Jurkat, Clone E6-1 (cell line): ENCODE data around the gene DAZAP1.

Source experiments
- DNase-seq: peaks from one replicate; pipeline ENCODE4 v3.0.0-alpha.2; 2011; ENCODE audit warnings: low read depth, low spot score
- H3K4me3 ChIP-seq: 2 replicates; pipeline ENCODE4 v1.5.1; 2011; ENCODE audit warnings: mild to moderate bottlenecking, low read length, control low read depth, moderate library complexity

The DAZAP1 gene

GRCh38 chr19:1421218-1421957 is 14.0 kb downstream of the DAZAP1 start:
- H3K4me3 ChIP-seq: no peak overlapping the region
- DNase-seq: no peak

- no peak for DNase-seq
- H3K4me3 ChIP-seq: no peak overlapping the region
Measured at GRCh38 chr19:1421958-1422305, 14.5 kb downstream of the DAZAP1 start.

GRCh38 chr19:1422360-1422759 is 15.0 kb downstream of the DAZAP1 start:
- no peak for DNase-seq
- no peak overlapping the region for H3K4me3 ChIP-seq

GRCh38 chr19:1422943-1423342 is 15.6 kb downstream of the DAZAP1 start:
- no peak for DNase-seq
- H3K4me3 ChIP-seq: no peak overlapping the region

GRCh38 chr19:1423436-1424191 is 16.2 kb downstream of the DAZAP1 start:
- DNase-seq: no peak
- H3K4me3 ChIP-seq: no peak overlapping the region

GRCh38 chr19:1424192-1424955 is 17.0 kb downstream of the DAZAP1 start:
- DNase-seq: no peak
- H3K4me3 ChIP-seq: no peak overlapping the region

- no peak overlapping the region for H3K4me3 ChIP-seq
- DNase-seq: no peak
Measured at GRCh38 chr19:1425102-1425837, 17.9 kb downstream of the DAZAP1 start.

- DNase-seq: no peak
Measured at GRCh38 chr19:1425902-1426301, 18.5 kb downstream of the DAZAP1 start.

GRCh38 chr19:1426736-1427135 is 19.4 kb downstream of the DAZAP1 start:
- no peak for DNase-seq

More at GRCh38 chr19:1425902-1426301, 18.5 kb downstream of the DAZAP1 start:
- H3K4me3 ChIP-seq: no peak overlapping the region

GRCh38 chr19:1427221-1427920 is 20.0 kb downstream of the DAZAP1 start:
- DNase-seq: no peak
- no peak overlapping the region for H3K4me3 ChIP-seq

More at GRCh38 chr19:1426736-1427135, 19.4 kb downstream of the DAZAP1 start:
- H3K4me3 ChIP-seq: no peak overlapping the region

GRCh38 chr19:1428738-1429391 is 21.5 kb downstream of the DAZAP1 start:
- H3K4me3 ChIP-seq: no peak overlapping the region
- DNase-seq: no peak

GRCh38 chr19:1429750-1430149 is 22.4 kb downstream of the DAZAP1 start:
- H3K4me3 ChIP-seq: no peak overlapping the region
- DNase-seq: no peak

GRCh38 chr19:1430246-1430645 is 22.9 kb downstream of the DAZAP1 start:
- DNase-seq: no peak
- H3K4me3 ChIP-seq: no peak overlapping the region

GRCh38 chr19:1431759-1432506 is 24.5 kb downstream of the DAZAP1 start:
- H3K4me3 ChIP-seq: no peak overlapping the region
- no peak for DNase-seq

GRCh38 chr19:1432507-1432887 is 25.1 kb downstream of the DAZAP1 start:
- H3K4me3 ChIP-seq: no peak overlapping the region
- DNase-seq: no peak

GRCh38 chr19:1433119-1434039 is 26.0 kb downstream of the DAZAP1 start:
- no peak for DNase-seq
- H3K4me3 ChIP-seq: no peak overlapping the region

- DNase-seq: no peak
- H3K4me3 ChIP-seq: no peak overlapping the region
Measured at GRCh38 chr19:1434040-1434366, 26.6 kb downstream of the DAZAP1 start.
